HG03060 (cell line): ENCODE results near the gene CIROP.

Experiments used
- ATAC-seq: cut with Tn5 transposase; IDR thresholded peaks from one replicate; pipeline ENCODE4 v1.9.1; 2021; ENCODE audit warnings: low read depth, moderate number of reproducible peaks; ENCODE audit not compliant: unreplicated experiment

CIROP gene, protein sequence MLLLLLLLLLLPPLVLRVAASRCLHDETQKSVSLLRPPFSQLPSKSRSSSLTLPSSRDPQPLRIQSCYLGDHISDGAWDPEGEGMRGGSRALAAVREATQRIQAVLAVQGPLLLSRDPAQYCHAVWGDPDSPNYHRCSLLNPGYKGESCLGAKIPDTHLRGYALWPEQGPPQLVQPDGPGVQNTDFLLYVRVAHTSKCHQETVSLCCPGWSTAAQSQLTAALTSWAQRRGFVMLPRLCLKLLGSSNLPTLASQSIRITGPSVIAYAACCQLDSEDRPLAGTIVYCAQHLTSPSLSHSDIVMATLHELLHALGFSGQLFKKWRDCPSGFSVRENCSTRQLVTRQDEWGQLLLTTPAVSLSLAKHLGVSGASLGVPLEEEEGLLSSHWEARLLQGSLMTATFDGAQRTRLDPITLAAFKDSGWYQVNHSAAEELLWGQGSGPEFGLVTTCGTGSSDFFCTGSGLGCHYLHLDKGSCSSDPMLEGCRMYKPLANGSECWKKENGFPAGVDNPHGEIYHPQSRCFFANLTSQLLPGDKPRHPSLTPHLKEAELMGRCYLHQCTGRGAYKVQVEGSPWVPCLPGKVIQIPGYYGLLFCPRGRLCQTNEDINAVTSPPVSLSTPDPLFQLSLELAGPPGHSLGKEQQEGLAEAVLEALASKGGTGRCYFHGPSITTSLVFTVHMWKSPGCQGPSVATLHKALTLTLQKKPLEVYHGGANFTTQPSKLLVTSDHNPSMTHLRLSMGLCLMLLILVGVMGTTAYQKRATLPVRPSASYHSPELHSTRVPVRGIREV

DNA sequence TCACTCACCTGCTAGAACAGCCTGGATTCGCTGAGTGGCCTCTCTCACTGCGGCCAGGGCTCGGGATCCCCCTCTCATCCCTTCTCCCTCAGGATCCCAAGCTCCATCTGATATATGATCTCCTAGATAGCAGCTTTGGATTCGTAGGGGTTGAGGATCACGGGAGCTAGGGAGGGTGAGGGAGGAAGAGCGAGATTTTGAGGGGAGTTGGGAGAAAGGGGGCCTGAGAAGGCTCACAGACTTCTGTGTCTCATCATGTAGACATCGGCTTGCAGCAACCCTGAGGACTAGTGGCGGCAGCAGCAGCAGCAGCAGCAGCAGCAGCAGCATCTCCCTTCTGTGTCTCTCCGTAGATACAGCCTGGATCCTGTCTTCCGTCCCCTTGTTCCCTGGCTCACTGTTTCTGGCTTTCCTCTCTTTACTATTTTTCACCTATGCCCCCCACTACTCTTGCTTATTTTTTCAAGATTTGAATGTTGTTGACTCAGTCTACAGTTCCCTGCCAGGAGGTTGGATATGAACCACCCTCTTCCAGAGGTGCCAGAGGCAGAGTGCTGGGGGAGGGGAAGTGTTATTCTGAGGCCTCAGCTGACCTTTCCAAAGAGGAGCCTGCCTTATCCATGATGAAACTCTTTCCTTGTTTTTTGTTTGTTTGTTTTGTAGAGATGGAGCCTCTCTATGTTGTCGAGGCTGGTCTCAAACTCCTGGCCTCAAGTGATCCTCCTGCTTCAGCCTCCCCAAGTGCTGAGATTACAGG, at the start of gene CIROP:
Gene CIROP (minus strand): TSS at position 399 of the 757 bp plus-strand sequence. CDS start 69 bp downstream, at position 330.
- ATAC-seq = no peak

DNA sequence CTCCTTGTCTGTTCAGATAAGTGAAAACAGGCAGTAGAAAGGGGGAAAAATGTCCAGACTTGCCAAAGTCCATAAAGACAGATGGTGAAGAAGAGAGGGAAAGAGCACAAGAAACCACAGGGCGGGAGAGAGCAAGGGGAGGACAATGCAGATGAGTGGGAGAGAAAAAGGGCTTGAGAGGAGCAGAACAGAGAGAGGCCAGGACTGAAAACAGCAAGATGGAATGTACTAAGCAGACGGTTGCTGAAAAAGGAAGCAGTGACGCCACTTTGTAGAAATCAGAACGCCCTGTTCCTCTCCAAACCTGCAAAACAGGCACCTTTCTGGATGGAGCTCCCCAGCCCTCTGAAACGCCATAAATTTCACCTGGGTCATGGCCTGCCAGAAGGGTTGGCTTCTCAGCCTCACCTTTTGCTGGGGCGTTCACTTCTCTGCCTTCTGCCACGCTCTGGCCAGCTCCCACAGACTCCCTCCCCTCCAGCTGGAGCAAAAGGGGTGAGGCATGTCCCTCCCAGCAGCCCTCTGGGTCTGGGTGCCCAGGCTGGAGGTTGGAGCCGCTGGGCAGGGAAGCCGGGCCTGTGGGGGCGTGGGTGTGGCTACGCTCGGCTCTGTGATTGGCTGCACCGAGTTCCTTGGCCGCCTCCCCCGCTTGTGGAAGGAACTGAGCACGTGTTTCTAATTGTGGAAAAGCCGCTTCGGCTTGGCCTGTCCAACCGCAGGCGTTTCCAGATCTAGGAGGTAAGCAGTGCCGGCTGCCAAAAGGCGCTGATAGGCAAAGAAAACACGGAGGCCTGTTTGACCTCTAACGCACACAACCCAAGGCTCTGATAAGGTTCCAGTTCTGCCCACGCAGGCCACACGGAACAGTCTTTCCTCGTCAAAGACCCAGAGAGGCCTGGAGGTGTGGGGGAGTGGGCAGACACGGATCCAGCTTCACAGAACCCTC, 49.3 kb upstream of the CIROP start:
- no peak for ATAC-seq

DNA sequence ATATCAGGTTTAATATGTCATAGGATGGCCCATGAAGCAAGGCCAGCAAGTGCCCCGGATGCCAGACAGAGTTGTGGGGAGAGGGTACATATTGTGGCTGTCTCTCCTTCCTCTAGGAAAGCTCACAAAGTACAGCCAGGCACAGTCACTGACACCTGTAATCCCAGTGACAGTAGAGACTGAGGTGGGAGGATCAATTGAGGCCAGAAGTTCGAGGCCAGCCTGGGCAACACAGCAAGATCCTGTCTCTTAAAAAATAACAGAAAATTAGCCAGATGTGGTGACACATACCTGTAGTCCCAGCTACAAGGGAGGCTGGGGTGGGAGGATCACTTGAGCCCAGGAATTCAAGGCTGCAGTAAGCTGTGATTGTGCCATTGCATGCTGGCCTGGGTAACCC, 46.6 kb upstream of the CIROP start:
- ATAC-seq = no peak

DNA sequence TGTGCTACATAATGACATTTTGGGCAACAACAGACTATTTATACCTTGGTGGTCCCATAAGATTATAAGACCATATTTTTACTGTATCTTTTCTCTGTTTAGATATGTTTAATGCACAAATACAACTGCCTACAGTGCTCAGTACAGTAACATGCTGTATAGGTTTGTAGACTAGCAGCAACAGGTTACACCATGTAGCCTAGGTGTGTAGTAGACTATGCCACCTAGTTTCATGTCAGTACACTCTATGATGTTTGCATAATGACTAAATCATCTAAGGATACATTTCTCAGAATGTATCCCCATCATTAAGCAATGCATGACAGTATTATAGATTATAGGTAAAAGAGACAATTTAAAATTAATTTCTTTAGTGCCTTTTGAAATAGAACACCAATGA, 45.0 kb upstream of the CIROP start:
- no peak for ATAC-seq

DNA sequence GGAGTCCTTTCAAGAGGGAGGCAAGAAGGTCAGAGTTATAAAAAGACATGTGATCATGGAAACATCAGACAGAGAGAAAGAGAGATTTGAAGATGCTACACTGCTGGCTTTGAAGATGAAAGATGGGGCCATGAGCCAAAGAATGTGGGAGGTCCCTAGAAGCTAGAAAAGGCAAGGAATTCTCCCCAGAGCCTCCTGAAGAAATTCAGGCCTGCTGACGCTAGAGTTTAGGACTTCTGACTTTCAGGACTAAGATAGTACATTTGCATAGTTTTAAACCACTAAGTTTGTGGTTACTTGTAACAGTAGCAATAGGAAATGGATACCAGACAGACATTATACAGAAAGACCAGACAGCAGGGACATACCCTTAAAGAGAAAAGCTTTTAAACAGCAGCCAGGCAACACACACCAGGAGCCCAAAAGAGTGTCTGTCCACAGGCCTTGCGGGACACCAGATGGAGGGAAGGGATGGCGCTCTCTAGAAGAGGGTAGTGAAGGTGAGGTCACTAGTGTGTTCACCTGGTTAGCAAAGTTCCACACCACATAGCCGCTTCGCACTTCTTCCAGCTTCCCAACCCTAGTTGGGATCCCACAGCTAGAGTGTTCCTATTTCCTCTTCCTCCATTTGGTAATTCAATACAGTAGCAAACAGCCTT, 43.9 kb upstream of the CIROP start:
- ATAC-seq = no peak

DNA sequence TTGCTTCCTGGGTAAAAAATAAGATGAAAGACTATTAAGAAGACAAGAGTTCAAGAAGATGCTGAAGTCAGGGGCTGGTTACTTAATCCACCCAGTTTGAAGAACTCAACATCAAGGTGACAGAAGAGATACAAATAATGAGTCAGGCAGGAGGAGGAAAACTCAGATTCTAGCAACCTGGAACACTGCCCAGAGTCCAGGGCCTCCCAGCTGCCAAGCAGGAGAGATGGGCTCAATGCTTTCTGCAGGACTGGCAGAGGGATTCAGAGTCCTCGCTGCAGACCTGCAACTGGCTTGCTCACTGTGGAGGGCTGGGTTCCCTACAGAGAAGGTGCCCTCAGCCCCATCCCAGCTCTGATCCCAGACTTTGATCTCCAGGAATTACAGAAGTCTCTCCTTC, 42.9 kb upstream of the CIROP start:
- ATAC-seq = no peak

DNA sequence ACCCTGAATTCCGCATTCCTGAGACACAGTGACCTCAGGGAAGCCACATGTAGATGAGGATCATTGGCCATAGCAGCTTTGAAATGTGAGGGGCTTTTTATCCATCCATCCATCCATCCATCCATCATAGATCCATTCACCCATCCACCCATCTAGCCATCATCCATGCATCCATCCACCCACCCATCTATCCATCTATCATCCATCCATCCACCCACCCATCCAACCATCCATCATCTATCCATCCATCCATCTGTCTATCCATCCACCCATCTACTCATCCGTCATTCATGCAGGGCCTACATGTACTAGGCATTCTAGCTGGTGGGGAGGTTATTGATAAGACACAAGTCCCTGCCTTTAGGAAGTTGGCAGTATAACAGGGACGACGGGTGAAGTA, 42.2 kb upstream of the CIROP start:
- ATAC-seq = no peak

DNA sequence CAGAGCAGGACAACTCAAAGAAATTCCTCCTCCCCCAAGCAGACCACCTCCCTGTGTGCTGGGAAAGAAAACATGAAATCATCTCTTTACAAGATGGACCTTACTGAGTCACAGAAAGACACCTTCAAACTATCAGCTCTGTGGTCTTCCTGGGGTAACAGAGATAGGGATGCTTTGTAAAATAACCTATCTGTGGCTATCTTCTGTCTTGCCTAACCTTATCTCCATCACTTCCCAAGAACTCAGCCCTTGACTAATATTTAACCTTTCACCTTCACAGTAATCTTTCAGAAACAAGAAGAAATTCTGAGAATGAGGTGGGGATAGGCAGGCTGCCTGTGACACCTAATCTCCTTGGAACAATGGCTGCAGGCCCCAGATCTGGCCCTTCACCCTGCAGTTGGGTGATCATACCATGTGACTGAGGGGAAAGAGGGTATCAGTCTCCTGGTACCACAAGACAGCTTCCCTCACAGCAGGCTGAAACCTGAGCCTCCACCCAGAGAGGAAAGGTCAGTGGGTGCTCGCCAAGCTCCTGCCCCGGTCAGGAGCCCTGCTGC, 41.6 kb upstream of the CIROP start:
- ATAC-seq = no peak

DNA sequence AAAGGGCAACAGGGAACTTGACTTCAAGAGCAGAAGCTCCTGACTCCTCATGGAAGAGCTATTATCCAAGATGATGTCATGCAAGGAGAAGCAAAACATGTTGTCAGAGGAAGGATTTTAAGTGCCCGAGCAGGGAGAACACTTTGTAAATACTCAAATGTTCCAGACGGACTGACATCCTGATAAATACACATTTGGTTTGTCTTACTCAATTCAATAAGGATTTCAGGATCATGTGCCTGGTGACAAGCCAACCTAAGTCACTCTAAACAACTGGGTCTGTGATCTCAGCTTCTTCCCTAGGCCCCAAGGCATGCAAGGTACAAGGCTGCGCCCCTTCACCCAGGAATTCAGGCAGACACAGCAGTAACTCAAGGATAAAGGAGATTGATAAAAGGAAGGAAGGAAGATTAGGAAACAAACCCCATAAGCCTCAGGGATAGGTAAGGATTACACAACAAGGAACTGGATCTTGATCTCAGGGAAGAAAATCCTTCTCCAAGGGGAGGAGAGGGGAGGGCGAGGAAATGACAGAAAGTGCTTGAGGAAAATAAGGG, 41.1 kb upstream of the CIROP start:
- ATAC-seq = no peak

DNA sequence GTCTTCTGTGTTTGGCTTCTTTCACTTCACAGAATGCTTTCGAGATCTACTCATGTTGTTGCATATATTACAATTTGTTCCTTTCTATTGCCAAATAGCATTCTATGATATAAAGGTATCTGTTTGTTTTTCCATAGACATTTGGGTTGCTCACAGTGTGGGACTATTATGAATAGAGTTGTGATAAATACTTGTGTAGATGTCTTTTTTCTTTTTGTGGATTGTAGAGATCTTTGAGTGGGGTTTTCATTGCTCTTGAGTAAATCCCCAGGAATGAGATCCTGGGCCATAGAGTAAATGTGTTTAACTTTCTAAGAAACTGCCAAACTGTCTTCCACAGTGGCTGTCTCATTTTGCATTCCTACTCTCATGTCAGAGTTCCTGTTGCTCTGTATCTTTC, 39.1 kb upstream of the CIROP start:
- ATAC-seq = no peak

DNA sequence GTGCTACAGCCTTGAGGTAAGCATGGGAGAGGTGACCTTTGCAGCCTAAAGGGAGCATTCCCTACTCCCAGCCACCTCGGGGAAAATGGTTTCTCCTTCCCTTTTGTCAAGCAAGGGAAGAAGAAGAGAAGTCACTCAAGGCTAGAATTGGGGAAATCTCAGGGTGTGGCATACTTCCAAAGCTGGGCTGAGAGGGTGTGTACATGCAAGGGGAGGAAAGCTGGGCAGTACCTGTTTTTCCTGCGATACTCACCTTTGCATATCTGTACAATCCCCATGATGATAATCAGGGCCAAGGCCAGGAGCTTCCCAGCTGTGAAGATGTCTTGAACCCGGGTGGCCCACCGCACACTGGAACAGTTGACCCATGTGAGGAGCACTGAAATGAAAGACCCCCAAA, 38.0 kb upstream of the CIROP start:
- no peak for ATAC-seq

DNA sequence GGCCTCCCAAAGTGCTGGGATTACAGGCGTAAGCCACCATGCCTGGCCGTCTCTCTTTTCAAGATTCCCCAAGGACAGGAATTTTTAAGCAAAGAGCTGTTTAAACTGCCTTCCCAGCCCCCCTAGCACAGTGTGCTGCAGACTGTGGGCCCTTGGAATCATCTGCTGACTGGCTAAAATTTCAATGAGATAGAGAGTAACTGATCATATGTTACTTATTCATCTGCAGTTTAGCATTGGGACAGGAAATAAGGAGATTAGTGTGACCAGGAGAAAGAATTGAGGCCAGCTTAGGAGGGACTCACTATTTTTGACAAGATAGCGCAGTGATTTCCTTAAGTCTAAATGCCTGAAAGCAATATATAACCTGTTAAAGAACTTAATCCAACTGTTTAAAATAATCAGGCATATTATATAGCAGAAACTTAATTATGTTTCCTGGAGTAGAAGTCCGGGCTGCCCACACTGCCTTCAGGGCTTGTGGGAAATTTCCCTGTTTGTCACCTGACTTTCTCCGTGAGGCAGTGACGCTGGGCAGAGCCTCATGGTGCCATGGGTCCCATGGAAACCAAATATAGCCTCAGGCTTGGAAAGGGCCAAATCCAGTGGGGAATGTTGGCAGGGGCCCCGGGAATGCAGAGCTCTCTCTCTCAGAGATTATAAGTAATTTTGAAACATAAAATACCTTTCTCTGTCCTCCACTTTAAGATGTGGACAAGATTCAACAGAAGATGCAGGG, 37.1 kb upstream of the CIROP start:
- ATAC-seq = no peak

DNA sequence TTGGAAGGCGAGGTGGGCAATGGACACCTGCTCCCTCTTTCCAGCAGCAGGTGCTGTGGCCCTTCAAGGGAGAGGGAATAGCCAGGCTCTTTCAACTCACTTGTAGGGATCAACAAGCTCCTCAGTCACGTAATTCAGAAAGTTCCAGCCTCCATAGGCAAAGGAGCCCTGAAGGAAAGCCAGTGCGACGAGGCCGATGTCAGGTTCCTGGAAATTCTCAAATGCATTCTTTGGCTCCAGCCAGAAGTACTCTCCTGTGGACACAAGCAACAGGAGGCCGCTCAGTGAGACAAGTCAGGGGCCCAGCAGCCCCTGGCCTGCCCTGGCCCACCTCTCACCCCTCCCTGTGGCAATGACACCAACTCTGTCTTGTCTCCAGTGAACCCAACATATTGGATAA, 35.6 kb upstream of the CIROP start:
- ATAC-seq = no peak

DNA sequence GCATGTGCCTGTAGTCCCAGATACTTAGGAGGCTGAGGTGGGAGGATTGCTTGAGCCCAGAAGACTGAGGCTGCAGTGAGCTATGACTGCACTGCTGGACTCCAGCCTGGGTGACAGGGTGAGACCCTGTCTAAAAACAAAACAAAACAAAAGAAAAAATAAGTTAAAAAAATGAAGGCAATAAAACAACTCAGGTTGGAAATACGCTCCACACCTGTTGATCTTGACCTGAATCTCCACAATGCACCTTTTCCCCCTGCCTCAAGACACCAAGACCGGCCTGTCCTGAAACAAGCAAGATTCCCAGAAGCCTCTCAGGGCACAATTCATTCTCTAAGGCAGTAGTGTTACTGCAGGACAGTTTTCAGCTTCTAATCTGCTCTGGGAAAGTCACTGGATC, 35.1 kb upstream of the CIROP start:
- ATAC-seq = no peak

DNA sequence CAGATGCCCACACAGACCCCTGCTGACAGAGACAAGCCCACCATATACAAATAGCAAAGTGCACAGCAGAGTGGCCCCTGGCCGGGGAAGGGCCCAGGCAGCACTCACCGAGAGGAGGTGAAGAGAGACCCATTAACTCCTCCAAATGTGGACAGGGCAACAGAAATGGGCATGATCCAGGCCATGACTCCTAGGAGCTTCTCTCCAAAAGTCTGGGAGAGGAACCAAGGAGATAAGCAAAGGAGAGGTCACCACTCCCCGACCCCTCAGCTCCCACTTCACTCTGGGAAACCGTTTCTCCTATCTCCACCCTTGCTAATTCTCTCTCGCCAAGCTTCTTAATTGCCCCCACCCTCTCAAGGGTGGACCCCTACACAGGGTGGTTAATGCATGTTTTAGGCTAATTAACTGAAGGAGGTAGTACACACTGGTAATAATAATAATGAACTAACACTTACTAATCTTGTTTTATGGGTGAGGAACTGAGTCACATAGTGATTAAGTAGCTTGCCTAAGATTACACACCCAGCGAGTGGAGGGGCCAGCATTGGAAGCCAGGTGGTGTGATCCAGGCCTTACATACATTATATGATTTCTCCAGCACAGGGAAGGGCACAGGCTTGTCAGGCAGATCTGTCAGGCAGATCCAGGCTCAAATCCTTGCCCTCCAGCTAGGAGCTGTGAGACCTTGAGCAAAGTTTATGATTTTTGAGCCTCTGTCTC, 33.2 kb upstream of the CIROP start:
- ATAC-seq = no peak

DNA sequence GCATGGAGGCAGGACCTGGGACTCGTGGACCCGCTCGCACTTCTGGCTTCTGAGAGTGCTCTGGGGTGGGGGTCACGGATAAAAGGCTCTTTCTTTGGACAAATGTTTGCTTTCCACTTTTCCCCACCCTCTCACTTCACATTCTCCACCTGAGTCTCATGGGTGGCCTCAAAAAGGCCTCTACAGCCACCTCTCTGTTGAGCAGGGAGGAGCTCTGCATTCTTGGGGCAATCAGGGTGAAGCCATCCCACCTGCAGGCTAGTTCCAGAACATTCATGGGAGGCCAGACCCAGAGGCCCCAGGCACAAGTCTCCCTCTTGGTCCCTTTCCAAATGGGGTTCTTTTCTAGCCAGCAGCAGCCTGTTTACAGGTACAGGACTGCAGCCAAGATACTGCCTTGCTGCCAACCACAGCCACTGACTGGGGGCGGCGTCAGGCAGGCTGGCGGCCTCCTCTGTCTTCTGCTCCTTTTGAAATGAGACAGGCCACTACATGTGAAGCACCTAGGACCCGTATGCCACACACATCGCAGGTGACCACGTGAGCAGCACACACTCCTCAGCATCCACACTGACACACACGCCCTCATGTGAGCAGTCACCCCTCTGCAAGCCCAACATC, 32.5 kb upstream of the CIROP start:
- no peak for ATAC-seq

DNA sequence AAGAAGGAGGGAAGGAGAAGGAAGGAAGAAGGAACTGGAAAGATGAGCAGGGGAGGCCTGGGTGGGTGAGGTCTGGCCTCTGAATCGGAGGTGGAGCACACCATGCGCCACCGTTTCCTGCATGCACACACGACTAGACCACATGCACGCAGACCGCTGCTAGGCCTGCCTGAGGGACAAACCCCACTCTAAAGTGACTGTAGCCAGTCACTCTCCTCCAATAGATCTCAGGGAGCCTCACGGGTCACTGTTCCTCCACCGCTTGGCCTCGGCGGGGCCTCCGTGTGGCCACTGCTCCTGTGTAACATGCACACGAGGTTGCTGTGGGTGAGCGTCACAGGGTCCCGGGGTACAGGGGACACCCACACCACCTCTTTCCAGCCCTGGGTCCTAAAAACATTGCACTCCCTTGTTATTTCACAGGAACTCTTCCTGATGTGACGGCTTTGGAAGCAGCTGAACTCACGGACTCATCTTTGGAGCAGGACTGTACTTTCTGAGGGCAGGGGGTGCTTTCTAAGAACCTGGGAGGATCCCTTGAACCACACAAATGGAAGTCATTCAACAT, 31.9 kb upstream of the CIROP start:
- no peak for ATAC-seq
